Measurements from ENCODE around the gene SPATA1. TPM values are rescaled to one million over a fixed set of nuclear protein-coding genes. Genes with fewer than 3 reads are reported as not detected.

The SPATA1 gene
- total RNA-seq, 1 donor from 2014 or later = 1.3 TPM

GRCh38 chr1:84525779-84526178, 19.6 kb downstream of the SPATA1 start:
- no peaks in the 10 kb centered on the region for H3K9me3 Mint-ChIP-seq (ENCODE audit: unreplicated experiment)
- no peak overlapping the region for H3K27ac Mint-ChIP-seq (ENCODE audit: unreplicated experiment)
- TF ChIP-seq, protein P1, sequence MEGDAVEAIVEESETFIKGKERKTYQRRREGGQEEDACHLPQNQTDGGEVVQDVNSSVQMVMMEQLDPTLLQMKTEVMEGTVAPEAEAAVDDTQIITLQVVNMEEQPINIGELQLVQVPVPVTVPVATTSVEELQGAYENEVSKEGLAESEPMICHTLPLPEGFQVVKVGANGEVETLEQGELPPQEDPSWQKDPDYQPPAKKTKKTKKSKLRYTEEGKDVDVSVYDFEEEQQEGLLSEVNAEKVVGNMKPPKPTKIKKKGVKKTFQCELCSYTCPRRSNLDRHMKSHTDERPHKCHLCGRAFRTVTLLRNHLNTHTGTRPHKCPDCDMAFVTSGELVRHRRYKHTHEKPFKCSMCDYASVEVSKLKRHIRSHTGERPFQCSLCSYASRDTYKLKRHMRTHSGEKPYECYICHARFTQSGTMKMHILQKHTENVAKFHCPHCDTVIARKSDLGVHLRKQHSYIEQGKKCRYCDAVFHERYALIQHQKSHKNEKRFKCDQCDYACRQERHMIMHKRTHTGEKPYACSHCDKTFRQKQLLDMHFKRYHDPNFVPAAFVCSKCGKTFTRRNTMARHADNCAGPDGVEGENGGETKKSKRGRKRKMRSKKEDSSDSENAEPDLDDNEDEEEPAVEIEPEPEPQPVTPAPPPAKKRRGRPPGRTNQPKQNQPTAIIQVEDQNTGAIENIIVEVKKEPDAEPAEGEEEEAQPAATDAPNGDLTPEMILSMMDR (IDR thresholded peaks at IDR 0.05; ENCODE audit: partially characterized antibody, unreplicated experiment) = no peak
- no peaks in the 10 kb centered on the region for H3K4me1 Mint-ChIP-seq (ENCODE audit: low read depth, unreplicated experiment)
- H3K27me3 Mint-ChIP-seq (ENCODE audit: unreplicated experiment) = no peaks in the 10 kb centered on the region
- no peak overlapping the region for H3K4me3 Mint-ChIP-seq (ENCODE audit: unreplicated experiment)
- H3K36me3 Mint-ChIP-seq (ENCODE audit: unreplicated experiment) = no peaks in the 10 kb centered on the region
- no peak for DNase-seq

DNA sequence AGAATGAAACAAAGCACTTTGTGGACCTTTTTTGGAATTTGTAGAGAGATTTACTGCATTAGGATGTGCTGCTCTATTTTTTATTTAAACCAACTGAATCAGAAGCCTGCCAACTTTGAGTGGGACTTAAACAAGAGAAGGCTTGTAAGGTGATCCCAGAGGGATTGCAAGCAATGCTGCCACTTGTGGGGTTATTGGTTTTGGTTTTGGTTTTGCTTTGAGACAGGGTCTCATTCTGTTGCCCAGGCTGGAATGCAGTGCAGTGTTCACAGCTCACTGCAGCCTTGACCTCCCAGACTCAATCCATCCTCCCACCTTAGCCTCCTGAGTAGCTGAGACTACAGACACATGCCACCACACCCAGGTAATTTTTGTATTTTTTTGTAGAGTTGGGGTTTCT, 32.4 kb downstream of the SPATA1 start:
- no peak overlapping the region for H3K4me3 Mint-ChIP-seq (ENCODE audit: unreplicated experiment)
- DNase-seq = no peak
- H3K27me3 Mint-ChIP-seq (ENCODE audit: unreplicated experiment) = no peaks in the 10 kb centered on the region
- no peaks in the 10 kb centered on the region for H3K9me3 Mint-ChIP-seq (ENCODE audit: unreplicated experiment)
- H3K36me3 Mint-ChIP-seq (ENCODE audit: unreplicated experiment) = no peaks in the 10 kb centered on the region
- no peak overlapping the region for H3K27ac Mint-ChIP-seq (ENCODE audit: unreplicated experiment)
- TF ChIP-seq, protein P1 (IDR thresholded peaks at IDR 0.05; ENCODE audit: partially characterized antibody, unreplicated experiment) = no peak
- H3K4me1 Mint-ChIP-seq (ENCODE audit: low read depth, unreplicated experiment) = no peaks in the 10 kb centered on the region

- Mint-ChIP-seq H3K4me3 (ENCODE audit: unreplicated experiment) (no peak overlapping the region), H3K4me1 (ENCODE audit: low read depth, unreplicated experiment) (no peaks in the 10 kb centered on the region), H3K9me3 (ENCODE audit: unreplicated experiment) (no peaks in the 10 kb centered on the region), H3K27me3 (ENCODE audit: unreplicated experiment) (no peaks in the 10 kb centered on the region), H3K36me3 (ENCODE audit: unreplicated experiment) (no peaks in the 10 kb centered on the region), H3K27ac (ENCODE audit: unreplicated experiment) (no peak overlapping the region)
- TF ChIP-seq, protein P1 (IDR thresholded peaks at IDR 0.05; ENCODE audit: partially characterized antibody, unreplicated experiment) = no peak
- no peak for DNase-seq
Observed at GRCh38 chr1:84539972-84540371, 33.8 kb downstream of the SPATA1 start.

DNA sequence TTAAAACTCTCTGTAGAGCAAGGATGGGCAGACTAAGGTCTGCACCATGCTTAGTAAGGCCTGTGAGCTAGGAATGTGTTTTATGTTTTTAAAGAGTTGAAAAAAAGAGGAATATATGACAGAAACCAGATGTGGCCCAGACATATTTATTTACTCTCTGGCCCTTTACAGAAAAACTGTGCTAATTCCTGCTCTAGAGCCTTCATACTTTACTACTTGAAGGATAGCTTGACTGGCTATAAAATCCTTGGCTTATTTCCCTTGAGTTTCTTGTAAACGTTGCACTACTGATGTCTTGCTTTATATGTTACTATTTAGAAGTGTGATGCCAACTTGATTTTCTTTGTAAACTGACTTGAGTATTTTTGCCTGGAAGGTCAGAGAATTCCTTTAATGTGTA, 34.6 kb downstream of the SPATA1 start:
- no peaks in the 10 kb centered on the region for H3K36me3 Mint-ChIP-seq (ENCODE audit: unreplicated experiment)
- DNase-seq = no peak
- TF ChIP-seq, protein P1 (IDR thresholded peaks at IDR 0.05; ENCODE audit: partially characterized antibody, unreplicated experiment) = no peak
- H3K9me3 Mint-ChIP-seq (ENCODE audit: unreplicated experiment) = no peaks in the 10 kb centered on the region
- no peaks in the 10 kb centered on the region for H3K27me3 Mint-ChIP-seq (ENCODE audit: unreplicated experiment)
- H3K27ac Mint-ChIP-seq (ENCODE audit: unreplicated experiment) = no peak overlapping the region
- H3K4me3 Mint-ChIP-seq (ENCODE audit: unreplicated experiment) = no peak overlapping the region
- H3K4me1 Mint-ChIP-seq (ENCODE audit: low read depth, unreplicated experiment) = no peaks in the 10 kb centered on the region

- DNase-seq = no peak
- no peaks in the 10 kb centered on the region for H3K36me3 Mint-ChIP-seq (ENCODE audit: unreplicated experiment)
- TF ChIP-seq, protein P1 (IDR thresholded peaks at IDR 0.05; ENCODE audit: partially characterized antibody, unreplicated experiment) = no peak
Observed at GRCh38 chr1:84541679-84542078, 35.5 kb downstream of the SPATA1 start.

More at GRCh38 chr1:84541679-84542078, 35.5 kb downstream of the SPATA1 start:
- Mint-ChIP-seq H3K27me3 (ENCODE audit: unreplicated experiment) (no peaks in the 10 kb centered on the region), H3K4me3 (ENCODE audit: unreplicated experiment) (no peak overlapping the region), H3K4me1 (ENCODE audit: low read depth, unreplicated experiment) (no peaks in the 10 kb centered on the region), H3K27ac (ENCODE audit: unreplicated experiment) (no peak overlapping the region), H3K9me3 (ENCODE audit: unreplicated experiment) (no peaks in the 10 kb centered on the region)

Data from glutamatergic neuron (in vitro differentiated cells).